PC-9 (cell line): ENCODE data around the gene NAGS. TPM values are rescaled to one million over a fixed set of nuclear protein-coding genes. Genes with fewer than 3 reads are reported as not detected.

ENCODE experiments used
- BruUV-seq: library from RNA; stranded (reverse); fragments of 400-500 nt; replicated peaks from 2 replicates; lab custom pipeline; 2021; lab: Mats Ljungman, UMichigan
- CTCF ChIA-PET: fragments of 300-600 bp; sonication (Branson Sonifier 250); formaldehyde crosslinking; loops from one replicate; lab custom pipeline; 2022; ENCODE audit warnings: antibody characterized with exemption; lab: Charles Lee
- POLR2A ChIA-PET: fragments of 300-600 bp; sonication (Branson Sonifier 250); formaldehyde crosslinking; loops from one replicate; lab custom pipeline; 2022; ENCODE audit warnings: antibody characterized with exemption; ENCODE audit not compliant: unreplicated experiment; lab: Charles Lee
- DNase-seq, 2 experiments: peaks; one replicate each; pipeline versions ENCODE4 v3.0.0 to v3.0.0-alpha.2; 2015 to 2022; ENCODE audit warnings: mixed read lengths in 1 of 2
- H2AFZ ChIP-seq: fragments of 200-600 bp; sonication (generic); 2 replicates; pipeline ENCODE4 v1.8.1; 2017; ENCODE audit warnings: antibody characterized with exemption
- H3F3A ChIP-seq: fragments of 200-600 bp; sonication (generic); 2 replicates; pipeline ENCODE4 v1.8.1; 2017; ENCODE audit warnings: antibody characterized with exemption, mild to moderate bottlenecking, low read depth; ENCODE audit not compliant: insufficient read depth
- H3K27ac ChIP-seq: fragments of 200-600 bp; sonication (generic); 2 replicates; pipeline ENCODE4 v1.6.1; 2016; ENCODE audit warnings: mixed run types
- H3K27me3 ChIP-seq: fragments of 200-600 bp; sonication (generic); 2 replicates; pipeline ENCODE4 v1.6.1; 2016; ENCODE audit warnings: low read depth, mixed run types; ENCODE audit not compliant: insufficient read depth
- H3K36me3 ChIP-seq: fragments of 200-600 bp; sonication (generic); 2 replicates; pipeline ENCODE4 v1.6.1; 2016; ENCODE audit warnings: low read depth, mixed run types
- H3K4me1 ChIP-seq: fragments of 200-600 bp; sonication (generic); replicated peaks from 2 replicates; pipeline ENCODE4 v1.6.1; 2016; ENCODE audit warnings: mixed run types; ENCODE audit not compliant: insufficient read depth
- H3K4me2 ChIP-seq: fragments of 200-600 bp; sonication (generic); 2 replicates; pipeline ENCODE4 v1.6.1; 2017; ENCODE audit warnings: mixed run types
- H3K4me3 ChIP-seq: fragments of 200-600 bp; sonication (generic); 2 replicates; pipeline ENCODE4 v1.6.1; 2016; ENCODE audit warnings: mixed run types
- H3K79me2 ChIP-seq: fragments of 200-600 bp; sonication (generic); 2 replicates; pipeline ENCODE4 v1.6.1; 2017; ENCODE audit warnings: low read depth, mixed run types
- H3K9me2 ChIP-seq: fragments of 200-600 bp; sonication (generic); 2 replicates; pipeline ENCODE4 v1.8.1; 2017; ENCODE audit warnings: mild to moderate bottlenecking; ENCODE audit not compliant: insufficient read depth
- H3K9me3 ChIP-seq: fragments of 200-600 bp; sonication (generic); 2 replicates; pipeline ENCODE4 v1.8.1; 2016; ENCODE audit warnings: low read depth; ENCODE audit not compliant: insufficient read depth
- H4K20me1 ChIP-seq: fragments of 200-600 bp; sonication (generic); 2 replicates; pipeline ENCODE4 v1.8.1; 2017; ENCODE audit not compliant: insufficient read depth
- CTCF ChIP-seq: fragments of 200-600 bp; sonication (generic); conservative IDR thresholded peaks from 2 replicates; pipeline ENCODE4 v1.6.1; 2017; ENCODE audit warnings: mixed run types, antibody characterized with exemption, mild to moderate bottlenecking, moderate library complexity
- EZH2 ChIP-seq: fragments of 200-600 bp; sonication (generic); IDR thresholded peaks from 2 replicates; pipeline ENCODE4 v1.8.0; 2017; ENCODE audit warnings: antibody characterized with exemption, low read depth
- intact Hi-C: fragments of 100-400 bp; cut with micrococcal nuclease; formaldehyde crosslinking; loops from one replicate; pipeline ENCODE4 v1.10.0; 2022; ENCODE audit not compliant: unreplicated experiment
- total RNA-seq: library from RNA; stranded (reverse); gene quantifications from 2 replicates; pipeline ENCODE4 v1.2.3, GENCODE V29; 2021

The NAGS gene
- total RNA-seq, 1 experiment from 2014 or later = 1.0 TPM

GRCh38 chr17:44012391-44012790, 8.0 kb downstream of the NAGS start:
- Histone ChIP-seq H3K27me3 (no peaks in the 10 kb centered on the region), H3K27ac (no peak overlapping the region), H2AFZ (no peak overlapping the region), H3K4me2 (no peak overlapping the region), H3K4me3 (no peak overlapping the region), H4K20me1 (no peaks in the 10 kb centered on the region), H3K79me2 (peaks cover 11% of the 10 kb centered on the region), H3K9me3 (no peaks in the 10 kb centered on the region), H3K4me1 (no peaks in the 10 kb centered on the region; the same call in 1 of the 2 replicates), H3K9me2 (no peaks in the 10 kb centered on the region), H3K36me3 (no peaks in the 10 kb centered on the region), H3F3A (peaks cover 7% of the 10 kb centered on the region; the same call in 1 of the 2 replicates)
- no TSS peak for BruUV-seq
- POLR2A ChIA-PET = no interaction called here
- DNase-seq = no peak
- TF ChIP-seq CTCF (no peak), EZH2 (no peak)
- intact Hi-C loops = no loop called here
- CTCF ChIA-PET = no interaction called here

GRCh38 chr17:44012874-44013273, 8.5 kb downstream of the NAGS start:
- Histone ChIP-seq H3K9me2 (no peaks in the 10 kb centered on the region), H2AFZ (no peak overlapping the region), H4K20me1 (no peaks in the 10 kb centered on the region), H3K4me1 (no peaks in the 10 kb centered on the region; the same call in 1 of the 2 replicates), H3K27ac (no peak overlapping the region), H3F3A (peaks cover 7% of the 10 kb centered on the region; the same call in 1 of the 2 replicates), H3K9me3 (no peaks in the 10 kb centered on the region), H3K4me3 (no peak overlapping the region), H3K27me3 (no peaks in the 10 kb centered on the region), H3K4me2 (no peak overlapping the region), H3K36me3 (no peaks in the 10 kb centered on the region), H3K79me2 (peaks cover 11% of the 10 kb centered on the region)
- no TSS peak for BruUV-seq
- DNase-seq = no peak
- intact Hi-C loops = no loop called here
- CTCF ChIA-PET = no interaction called here
- no peak for TF ChIP-seq EZH2
- TF ChIP-seq CTCF = no peak
- POLR2A ChIA-PET = no interaction called here

- no peak overlapping the region for H3K27ac ChIP-seq
- CTCF ChIA-PET = no interaction called here
- no TSS peak for BruUV-seq
Observed at GRCh38 chr17:44014133-44014436, 9.7 kb downstream of the NAGS start.

More at GRCh38 chr17:44014133-44014436, 9.7 kb downstream of the NAGS start:
- intact Hi-C loops = no loop called here
- Histone ChIP-seq H2AFZ (peak overlapping the region; percentile 94), H3F3A (peaks cover 7% of the 10 kb centered on the region; the same call in 1 of the 2 replicates), H3K27me3 (no peaks in the 10 kb centered on the region), H3K4me2 (peak overlapping the region; percentile 99), H4K20me1 (no peaks in the 10 kb centered on the region), H3K9me2 (no peaks in the 10 kb centered on the region), H3K4me3 (peak overlapping the region; percentile 94), H3K36me3 (no peaks in the 10 kb centered on the region), H3K4me1 (no peaks in the 10 kb centered on the region; the same call in 1 of the 2 replicates), H3K79me2 (peaks cover 11% of the 10 kb centered on the region), H3K9me3 (no peaks in the 10 kb centered on the region)
- peak in 1 of 2 experiments; percentile 12 for DNase-seq
- POLR2A ChIA-PET = no interaction called here
- TF ChIP-seq EZH2 (no peak), CTCF (no peak)
